HG03565 (cell line): ENCODE data around the gene SRPK2.
A peak's percentile ranks its signal among the peaks of the same experiment; 100 is the strongest.
"Not testable (repeated sequence)": the region's sequence is repeated elsewhere in the genome, so short reads cannot be mapped to it uniquely, and the experiment has no call there.

Source experiments
- ATAC-seq: cut with Tn5 transposase; IDR thresholded peaks from one replicate; pipeline ENCODE4 v1.9.1; 2021; ENCODE audit warnings: mild to moderate bottlenecking, moderate library complexity; ENCODE audit not compliant: unreplicated experiment

SRPK2 gene

DNA sequence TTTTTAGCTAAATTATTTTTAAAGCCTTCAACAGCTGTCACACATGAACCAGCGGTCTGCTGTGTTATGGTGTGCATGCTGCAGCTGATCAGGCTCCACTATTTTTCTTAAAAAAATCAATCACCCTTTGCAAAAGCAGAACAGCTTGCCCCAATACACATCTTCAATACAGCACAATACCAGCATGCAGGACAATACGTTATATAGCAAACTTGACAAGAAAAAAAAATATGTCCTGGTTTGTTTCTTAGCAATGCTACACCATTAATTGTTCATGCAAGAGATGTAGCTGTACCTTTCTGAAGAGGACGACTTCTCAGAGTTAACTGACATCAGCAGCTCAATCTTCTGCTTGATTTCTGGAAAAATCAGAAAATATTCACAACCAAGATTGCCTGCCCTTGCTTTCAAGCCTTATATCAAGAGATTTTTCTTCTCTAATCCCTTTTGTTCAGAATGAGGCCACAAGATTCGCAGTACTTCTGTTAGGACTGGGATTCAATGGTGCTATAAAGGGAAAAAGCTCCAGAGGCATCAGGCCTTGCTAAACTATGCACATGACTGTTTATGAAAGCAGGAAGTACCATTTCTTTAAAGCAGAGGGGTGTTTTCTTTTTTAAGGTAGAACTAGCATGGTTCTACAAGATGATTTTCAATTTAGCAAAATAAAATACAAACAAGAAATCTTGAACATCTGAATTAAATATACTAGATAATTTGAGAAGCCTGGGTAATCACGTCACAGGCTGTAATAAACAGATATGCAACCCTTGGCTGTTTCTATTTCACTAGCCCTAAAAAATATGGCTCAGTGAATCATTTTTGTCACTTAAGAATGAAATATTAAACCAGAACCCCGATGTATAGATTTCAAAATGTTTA is 120.0 kb downstream of the SRPK2 start:
- peak; percentile 63 for ATAC-seq

DNA sequence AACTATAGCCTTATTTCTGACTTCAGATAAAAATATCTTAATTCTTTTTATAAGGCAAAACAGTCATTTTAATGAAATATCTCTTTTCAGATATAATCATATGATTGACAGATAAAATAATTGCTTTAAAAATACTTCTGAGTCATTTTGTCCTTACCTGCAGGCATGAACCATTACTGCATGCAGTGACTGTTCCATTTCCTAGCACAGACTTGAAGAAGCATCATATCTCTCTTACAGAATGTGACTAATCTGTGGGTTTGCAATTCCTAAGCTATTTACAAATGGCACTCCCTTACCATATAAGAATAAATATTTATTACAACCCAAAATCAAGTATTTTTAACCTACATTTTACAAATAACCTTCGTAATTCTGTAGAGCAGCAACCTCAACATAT is 120.7 kb downstream of the SRPK2 start:
- peak; percentile 44 for ATAC-seq

DNA sequence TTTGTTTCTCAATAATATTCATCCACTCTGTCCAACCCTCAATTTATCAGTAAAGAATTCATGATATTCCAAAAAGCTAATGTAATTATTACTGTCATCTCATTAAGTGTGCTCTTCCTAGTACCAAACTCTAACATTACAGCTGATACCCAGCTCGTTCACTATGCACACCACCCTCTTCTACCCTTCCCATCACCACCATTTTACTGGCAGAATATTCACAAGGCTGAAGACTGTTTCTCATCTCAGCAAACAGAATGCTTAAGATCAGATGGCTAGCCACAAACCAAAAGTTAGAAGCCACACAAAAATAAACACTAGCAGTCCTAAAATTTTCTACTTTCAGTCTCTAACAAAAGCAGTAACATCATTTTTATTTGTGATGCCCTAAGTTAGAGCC is 121.5 kb downstream of the SRPK2 start:
- ATAC-seq = no peak

DNA sequence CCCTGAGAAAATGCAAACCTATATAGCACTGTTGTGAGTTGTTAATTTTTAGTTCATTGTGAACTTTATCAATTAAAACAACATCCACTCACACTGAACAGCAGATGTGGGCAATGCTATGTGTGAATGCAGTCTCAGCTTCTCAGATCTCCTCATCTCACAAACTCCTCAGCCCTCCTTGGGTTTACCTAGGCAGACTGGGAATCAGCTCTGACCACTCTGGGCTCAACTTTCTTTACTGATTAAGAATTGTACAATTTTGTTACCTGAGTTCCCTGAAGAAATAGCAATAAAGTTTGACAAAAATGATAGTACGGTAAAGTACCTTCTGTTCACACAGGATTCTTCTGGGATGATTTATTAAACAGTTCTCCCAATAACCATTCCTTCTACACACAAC is 124.0 kb downstream of the SRPK2 start:
- ATAC-seq = no peak

DNA sequence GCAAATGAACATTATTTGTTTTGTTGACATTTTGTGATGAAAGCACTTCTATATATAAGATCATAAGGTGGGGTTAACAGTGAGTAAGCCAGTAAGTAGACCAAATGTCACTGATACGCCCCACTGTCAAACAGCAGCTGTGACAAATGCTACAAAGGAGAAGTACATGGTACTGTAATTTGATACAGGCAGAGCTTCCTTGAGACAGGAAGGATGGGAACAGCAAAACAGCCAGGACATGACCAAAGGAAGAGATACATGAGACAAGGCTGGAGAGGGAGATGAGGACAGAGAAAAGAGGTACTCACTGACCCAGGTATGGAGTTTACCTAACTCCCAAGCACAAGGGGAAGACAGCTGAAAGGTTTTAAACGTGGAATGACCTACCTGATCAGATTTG is 127.0 kb downstream of the SRPK2 start:
- no peak for ATAC-seq

DNA sequence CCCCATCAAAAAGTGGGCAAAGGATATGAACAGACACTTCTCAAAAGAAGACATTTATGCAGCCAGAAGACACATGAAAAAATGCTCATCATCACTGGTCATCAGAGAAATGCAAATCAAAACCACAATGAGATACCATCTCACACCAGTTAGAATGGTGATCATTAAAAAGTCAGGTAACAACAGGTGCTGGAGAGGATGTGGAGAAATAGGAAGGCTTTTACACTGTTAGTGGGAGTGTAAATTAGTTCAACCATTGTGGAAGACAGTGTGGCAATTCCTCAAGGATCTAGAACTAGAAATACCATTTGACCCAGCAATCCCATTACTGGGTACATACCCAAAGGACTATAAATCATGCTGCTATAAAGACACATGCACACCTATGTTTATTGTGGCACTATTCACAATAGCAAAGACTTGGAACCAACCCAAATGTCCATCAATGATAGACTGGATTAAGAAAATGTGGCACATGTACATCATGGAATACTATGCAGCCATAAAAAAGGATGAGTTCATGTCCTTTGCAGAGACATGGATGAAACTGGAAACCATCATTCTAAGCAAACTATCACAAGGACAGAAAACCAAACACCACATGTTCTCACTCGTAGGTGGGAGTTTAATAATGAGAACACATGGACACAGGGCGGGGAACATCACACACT is 128.4 kb downstream of the SRPK2 start:
- not testable (repeated sequence) for ATAC-seq

DNA sequence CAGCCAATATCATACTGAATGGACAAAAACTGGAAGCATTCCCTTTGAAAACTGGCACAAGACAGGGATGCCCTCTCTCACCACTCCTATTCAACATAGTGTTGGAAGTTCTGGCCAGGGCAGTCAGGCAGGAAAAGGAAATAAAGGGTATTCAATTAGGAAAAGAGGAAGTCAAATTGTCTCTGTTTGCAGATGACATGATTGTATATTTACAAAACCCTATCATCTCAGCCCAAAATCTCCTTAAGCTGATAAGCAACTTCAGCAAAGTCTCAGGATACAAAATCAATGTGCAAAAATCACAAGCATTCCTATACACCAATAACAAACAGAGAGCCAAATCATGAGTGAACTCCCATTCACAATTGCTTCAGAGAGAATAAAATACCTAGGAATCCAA is 129.8 kb downstream of the SRPK2 start:
- not testable (repeated sequence) for ATAC-seq

DNA sequence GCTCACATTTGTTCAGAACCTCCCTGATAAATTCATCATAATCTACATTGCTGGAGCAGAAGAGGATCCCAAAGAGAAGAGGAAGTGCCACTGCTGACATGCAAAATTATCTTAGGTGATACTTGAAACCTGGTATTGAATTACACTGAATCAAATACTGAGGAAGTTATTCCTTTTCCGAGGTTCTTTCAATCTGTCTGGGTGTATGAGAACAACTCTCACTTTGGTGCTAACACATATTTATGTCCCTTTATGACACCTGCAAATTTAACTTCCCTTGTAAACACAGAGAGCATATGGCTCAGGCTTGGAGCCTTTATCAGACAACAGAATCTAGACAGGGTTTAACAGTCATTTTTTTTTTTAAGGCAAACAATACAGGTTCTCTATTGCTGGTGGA is 131.4 kb downstream of the SRPK2 start:
- no peak for ATAC-seq

DNA sequence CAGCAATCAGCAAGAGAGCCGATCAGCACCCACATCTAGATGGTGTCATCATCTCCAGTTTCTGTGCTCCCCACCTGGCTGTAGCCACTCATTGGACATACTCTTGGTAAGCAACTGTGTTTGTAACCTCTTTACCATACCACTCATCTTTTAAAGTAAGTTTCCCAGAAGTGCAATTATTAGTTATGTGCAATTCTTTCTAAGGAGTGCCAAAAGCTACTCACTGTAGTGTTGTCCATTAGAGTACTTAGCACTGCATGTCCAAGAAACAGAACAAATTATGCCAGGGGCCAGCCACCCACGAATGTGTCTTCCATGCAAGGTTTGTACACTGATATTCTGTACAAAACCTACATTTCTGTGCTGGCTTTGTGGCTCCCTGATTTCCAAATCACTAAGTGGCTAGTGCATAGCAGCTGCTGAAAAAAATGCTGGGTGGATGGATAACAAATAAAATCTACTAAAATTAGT is 131.9 kb downstream of the SRPK2 start:
- ATAC-seq = no peak

DNA sequence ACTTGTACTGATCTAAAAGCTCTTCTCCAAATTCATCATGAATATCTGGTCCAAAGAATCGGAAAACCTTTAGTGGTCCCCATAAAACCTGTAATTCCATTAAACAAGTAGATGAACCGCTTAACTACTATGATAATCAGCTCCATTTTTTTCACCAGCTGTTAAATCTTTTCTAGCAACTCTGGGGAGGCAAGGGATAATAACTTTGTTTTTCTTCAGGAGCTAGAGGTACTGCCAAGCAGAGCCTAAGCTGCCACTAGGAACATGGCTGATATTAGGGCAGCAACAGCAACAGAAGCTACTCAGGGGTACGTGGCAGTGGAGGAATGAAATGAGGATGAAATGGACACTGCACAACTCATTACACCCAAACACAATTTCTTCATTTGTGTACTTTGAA is 138.0 kb downstream of the SRPK2 start:
- ATAC-seq = no peak

DNA sequence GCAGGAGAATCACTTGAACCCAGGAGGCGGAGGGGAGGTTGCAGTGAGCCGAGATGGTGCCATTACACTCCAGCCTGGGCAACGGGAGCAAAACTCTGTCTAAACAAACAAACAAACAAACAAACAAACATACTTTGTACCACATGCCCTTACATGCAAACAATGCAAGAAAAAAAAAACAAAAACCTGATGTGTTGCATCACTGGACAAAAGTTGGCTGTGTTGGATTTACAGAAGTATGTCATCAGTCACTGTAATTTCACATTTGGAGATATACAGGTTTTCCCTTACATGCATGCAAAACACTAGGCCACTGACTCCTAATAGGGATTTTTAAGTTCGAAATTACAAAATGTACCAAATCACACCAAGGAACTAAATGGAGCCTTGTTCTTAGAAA is 138.5 kb downstream of the SRPK2 start:
- ATAC-seq = no peak

DNA sequence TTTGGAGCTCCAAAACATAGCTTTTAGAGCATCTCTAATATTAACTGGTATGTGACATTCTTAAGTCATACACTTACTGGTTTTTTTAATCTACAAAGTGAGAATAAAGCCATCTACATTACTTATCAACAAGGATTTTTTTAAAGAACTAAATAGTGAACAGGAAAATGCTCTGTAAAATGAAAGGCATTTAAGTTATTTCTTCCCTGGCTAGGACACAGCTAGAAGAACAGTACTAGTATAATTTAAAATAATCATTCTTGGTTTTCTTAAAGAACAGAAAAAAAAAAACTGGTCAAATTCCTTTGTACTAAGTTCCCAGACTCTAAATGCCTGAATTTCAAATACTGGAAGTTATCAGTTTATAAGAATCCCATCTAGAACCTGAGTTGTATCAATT is 139.5 kb downstream of the SRPK2 start:
- no peak for ATAC-seq

DNA sequence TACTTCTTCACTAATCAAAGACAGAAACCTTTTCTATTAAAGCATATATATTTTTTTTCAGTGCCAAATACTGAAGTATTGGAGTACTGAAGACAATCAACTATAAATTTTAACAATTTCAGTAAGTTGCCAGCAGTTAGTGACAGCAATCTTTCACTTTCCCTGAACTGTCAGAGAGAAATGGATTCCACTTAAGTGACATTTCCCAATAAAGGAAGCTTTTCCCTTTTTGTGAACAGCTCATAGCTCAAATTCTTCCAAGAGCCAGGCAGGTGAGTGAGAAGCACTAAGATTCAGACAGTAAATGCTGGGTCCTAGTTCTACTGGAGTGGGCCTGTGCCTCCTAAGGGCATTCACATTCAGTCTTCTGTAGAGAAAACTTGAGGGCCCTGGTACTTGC is 142.0 kb downstream of the SRPK2 start:
- no peak for ATAC-seq

DNA sequence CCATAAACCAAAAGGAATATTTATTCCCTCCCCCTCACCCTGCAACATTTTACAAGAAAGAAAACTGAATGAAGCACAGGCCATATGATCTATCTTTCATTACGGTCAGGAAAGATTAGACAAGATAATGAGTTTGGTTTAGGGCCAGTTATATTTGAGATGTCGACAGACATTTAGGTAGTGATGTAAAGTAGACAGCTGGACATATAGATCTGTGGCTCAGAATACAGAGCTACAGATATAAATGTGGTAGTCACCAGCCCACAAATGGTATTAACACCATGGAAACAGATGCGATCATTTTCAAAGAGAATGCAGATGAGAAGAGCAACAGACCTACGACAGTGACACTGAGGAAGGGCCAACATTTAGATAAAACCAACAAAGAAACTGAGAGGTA is 142.5 kb downstream of the SRPK2 start:
- ATAC-seq = no peak

DNA sequence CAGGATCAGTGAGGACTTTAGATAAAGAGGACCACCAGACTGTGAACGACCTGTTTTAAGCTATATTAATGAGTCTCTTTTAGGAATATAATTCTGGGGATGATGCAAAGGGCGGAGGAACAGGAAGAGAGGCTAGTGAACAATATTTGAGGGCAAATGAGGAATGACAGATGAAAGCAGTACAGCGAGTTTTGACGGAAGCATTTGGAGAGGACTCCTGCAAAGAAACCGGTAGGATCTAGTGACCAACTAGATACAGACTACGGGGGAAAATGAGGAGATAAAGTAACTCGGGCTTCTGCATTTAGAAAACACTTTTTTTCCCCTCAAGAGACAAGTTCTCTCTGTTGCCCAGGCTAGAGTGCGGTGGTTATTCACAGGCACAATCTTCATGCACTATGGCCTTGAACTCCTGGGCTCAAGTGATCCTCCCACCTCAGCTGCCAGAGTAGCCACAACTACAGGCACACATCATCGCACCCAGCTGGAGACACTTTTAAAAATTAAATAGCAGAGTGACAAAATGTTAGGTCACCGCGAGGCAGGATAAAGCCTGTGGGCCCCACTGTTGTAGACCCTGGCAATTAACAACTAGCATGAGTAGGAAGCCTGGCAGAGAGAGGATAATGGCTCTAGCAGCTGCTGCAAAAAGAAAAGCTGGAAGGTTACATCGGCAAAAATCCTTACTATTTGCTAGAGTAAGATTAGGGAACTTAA is 143.2 kb downstream of the SRPK2 start:
- ATAC-seq = no peak

DNA sequence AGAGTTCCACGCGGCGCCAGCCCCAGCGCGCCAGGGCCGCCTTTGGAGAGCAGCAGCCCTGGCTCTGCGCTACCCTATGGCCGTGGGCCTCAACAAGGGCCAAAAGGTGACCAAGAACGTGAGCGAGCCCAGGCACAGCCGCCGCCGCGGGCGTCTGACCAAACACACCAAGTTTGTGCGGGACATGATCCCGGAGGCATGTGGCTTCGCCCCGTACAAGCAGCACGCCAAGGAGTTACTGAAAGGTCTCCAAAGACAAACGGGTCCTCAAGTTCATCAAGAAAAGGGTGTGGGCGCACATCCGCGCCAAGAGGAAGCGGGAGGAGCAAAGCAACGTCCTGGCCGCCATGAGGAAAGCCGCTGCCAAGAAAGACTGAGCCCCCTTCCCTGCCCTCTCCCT is 144.1 kb downstream of the SRPK2 start:
- ATAC-seq = no peak

DNA sequence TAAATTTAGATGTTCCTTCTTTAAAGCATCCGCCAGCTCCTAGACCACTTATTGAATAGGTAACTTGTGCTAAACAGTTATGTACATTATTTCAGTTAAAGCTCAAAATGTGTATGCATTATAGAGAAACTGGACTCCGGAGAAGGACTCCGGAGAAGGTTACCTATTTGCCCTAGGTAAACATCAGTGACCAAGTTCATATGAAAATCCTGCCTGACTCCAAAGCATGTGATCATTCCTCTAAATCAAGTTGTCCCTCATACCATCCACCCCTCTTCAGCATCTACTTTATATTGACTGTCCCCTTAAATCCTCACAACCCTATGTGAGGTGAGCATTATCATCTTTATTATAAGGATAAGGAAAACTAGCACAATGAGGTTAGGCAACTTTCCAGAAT is 147.5 kb downstream of the SRPK2 start:
- ATAC-seq = no peak

DNA sequence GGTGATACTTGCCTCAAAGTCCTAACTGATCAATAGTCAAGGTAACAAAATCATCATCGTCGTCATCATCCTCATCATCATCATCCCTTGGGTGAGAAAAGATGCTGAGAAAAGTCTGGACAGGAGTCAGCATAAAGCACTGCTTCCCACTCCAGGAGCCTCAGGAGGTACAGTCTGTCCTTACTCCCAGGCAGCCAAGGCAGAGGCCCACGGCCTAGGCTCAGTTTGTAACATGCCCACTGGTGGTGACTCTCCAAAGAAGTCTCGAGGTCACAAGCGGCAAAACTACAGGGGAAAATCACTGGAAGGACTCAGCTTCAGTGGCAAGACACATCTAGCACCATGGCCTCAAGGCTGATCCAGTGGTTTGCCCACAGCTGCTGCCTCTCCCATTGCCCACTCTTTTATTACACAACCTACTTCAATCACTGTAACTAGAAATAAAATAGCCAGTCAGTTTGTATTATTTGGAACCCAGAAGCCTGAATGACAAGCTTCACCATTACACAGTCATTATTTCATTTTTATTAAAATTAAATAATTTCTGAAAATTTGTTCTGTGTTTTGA is 150.4 kb downstream of the SRPK2 start:
- ATAC-seq = no peak

DNA sequence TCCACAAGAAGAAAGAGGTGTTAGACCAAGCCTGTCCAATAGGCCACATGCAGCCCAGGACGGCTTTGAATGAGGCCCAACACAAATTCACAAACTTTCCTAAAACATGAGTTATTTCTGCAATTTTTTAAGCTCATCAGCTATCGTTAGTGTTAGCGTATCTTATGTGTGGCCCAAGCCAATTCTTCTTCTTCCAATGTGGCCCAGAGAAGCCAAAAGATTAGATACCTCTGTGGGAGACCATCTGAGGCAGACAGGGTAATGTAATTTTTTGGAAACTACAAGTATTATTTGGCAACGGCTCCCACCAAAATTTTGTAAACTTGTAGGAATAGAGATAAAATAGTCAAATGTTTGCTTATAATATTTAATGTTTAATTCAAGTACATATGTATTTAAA is 153.8 kb downstream of the SRPK2 start:
- ATAC-seq = no peak

DNA sequence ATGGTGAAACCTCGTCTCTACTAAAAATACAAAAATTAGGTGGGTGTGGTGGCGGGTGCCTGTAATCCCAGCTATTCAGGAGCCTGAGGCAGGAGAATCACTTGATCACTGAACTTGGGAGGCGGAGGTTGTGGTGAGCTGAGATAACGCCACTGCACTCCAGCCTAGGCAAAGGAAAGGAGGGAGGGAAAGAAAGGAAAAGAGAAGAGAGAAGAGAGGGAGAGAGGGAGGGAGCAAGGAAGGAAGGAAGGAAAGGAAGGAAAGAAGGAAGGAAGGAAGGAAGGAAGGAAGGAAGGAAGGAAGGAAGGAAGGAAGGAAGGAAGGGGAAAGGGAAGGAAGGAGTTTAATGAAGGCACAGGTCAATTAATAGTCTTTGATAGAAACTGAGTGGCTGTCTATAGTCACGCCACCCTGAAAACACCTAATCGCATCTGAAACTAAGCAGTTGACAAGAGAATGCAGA is 155.9 kb downstream of the SRPK2 start:
- ATAC-seq = not testable (repeated sequence)

DNA sequence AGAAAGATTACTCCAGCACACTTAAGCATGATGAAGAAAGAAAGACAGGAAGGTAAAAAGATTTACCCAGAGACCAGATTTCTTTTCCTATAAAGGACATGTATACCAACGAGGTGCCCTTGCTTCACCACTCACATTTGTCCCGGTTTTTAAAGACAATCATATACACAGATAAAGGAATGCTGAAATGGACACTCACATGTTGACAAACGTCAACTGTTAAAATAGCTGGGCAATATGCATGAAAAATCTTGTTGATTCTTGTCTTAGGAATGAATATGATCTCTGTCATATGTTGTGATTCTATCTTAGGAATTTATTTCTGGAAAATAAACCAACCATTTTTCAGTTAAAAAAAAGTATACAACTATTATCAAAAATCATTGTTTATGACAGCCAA is 158.2 kb downstream of the SRPK2 start:
- ATAC-seq = no peak
